ENCODE measurements around the gene IMPG2. TPM values are rescaled to one million over a fixed set of nuclear protein-coding genes. Genes with fewer than 3 reads are reported as not detected.
A peak's percentile ranks its signal among the peaks of the same experiment; 100 is the strongest.

The IMPG2 gene
- total and polyA plus RNA-seq, 7 donors: 0.05 to 0.64 (median 0.17) TPM

GRCh38 chr3:101217472-101218245, 102.7 kb downstream of the IMPG2 start:
- no peak for DNase-seq
- no peak for TF ChIP-seq CTCF (IDR thresholded peaks at IDR 0.05)
- H3K36me3 ChIP-seq (ENCODE audit: insufficient read depth in 1 of 2, low read depth in 1 of 2): no peaks in the 10 kb centered on the region
- intact Hi-C loops (cut with DNase I): no loop called here
- H3K27me3 ChIP-seq (ENCODE audit: insufficient read depth in 3 of 3, low read length in 2 of 3): no peaks in the 10 kb centered on the region
- no peaks in the 10 kb centered on the region for H3K4me1 ChIP-seq
- peak in 1 of 4 donors; percentile 30 for ATAC-seq
- WGBS, 3 donors: 49 to 64% (median 58%) methylated on average over 3 of the region's 3 CpGs
- no peak overlapping the region for H3K4me3 ChIP-seq
- peaks cover 7% of the 10 kb centered on the region for H3K9me3 ChIP-seq
- H3K27ac ChIP-seq: no peak overlapping the region

GRCh38 chr3:101216710-101217465, 103.5 kb downstream of the IMPG2 start:
- ATAC-seq (peak; percentile 51 to 91 (median 76)), DNase-seq (peak; percentile 57 to 78)
- H3K27me3 ChIP-seq (ENCODE audit: insufficient read depth in 3 of 3, low read length in 2 of 3): no peaks in the 10 kb centered on the region
- WGBS, 3 donors: 39 to 44% (median 41%) methylated on average over 3 of the region's 3 CpGs
- no peak for TF ChIP-seq CTCF (IDR thresholded peaks at IDR 0.05)
- intact Hi-C loops (cut with DNase I): no loop called here
- H3K9me3 ChIP-seq: peaks cover 7% of the 10 kb centered on the region
- H3K4me3 ChIP-seq: no peak overlapping the region
- H3K27ac ChIP-seq: no peak overlapping the region
- H3K36me3 ChIP-seq (ENCODE audit: insufficient read depth in 1 of 2, low read depth in 1 of 2): no peaks in the 10 kb centered on the region
- H3K4me1 ChIP-seq: no peaks in the 10 kb centered on the region

GRCh38 chr3:101212730-101213129, 107.6 kb downstream of the IMPG2 start:
- WGBS, 3 donors: 70 to 83% (median 82%) methylated on average over 2 of the region's 2 CpGs
- no peak for ATAC-seq

GRCh38 chr3:101204246-101204645, 116.1 kb downstream of the IMPG2 start:
- WGBS, 3 donors: 50 to 53% (median 52%) methylated on average over 2 of the region's 2 CpGs
- no peak for DNase-seq

More at GRCh38 chr3:101212730-101213129, 107.6 kb downstream of the IMPG2 start:
- H3K36me3 ChIP-seq (ENCODE audit: insufficient read depth in 1 of 2, low read depth in 1 of 2): no peaks in the 10 kb centered on the region
- no peaks in the 10 kb centered on the region for H3K4me1 ChIP-seq
- no peak overlapping the region for H3K27ac ChIP-seq
- intact Hi-C loops (cut with DNase I): no loop called here
- H3K9me3 ChIP-seq: no peaks in the 10 kb centered on the region
- no peaks in the 10 kb centered on the region for H3K27me3 ChIP-seq (ENCODE audit: insufficient read depth in 3 of 3, low read length in 2 of 3)
- no peak for TF ChIP-seq CTCF (IDR thresholded peaks at IDR 0.05)
- H3K4me3 ChIP-seq: no peak overlapping the region
- no peak for DNase-seq

More at GRCh38 chr3:101204246-101204645, 116.1 kb downstream of the IMPG2 start:
- Histone ChIP-seq H3K4me3 (no peak overlapping the region), H3K4me1 (no peaks in the 10 kb centered on the region), H3K27ac (no peak overlapping the region), H3K9me3 (no peaks in the 10 kb centered on the region), H3K36me3 (ENCODE audit: insufficient read depth in 1 of 2, low read depth in 1 of 2) (no peaks in the 10 kb centered on the region), H3K27me3 (ENCODE audit: insufficient read depth in 3 of 3, low read length in 2 of 3) (no peaks in the 10 kb centered on the region)
- intact Hi-C loops (cut with DNase I): no loop called here
- no peak for TF ChIP-seq CTCF (IDR thresholded peaks at IDR 0.05)
- no peak for ATAC-seq

All from psoas muscle (tissue), 8 donors.